Activated CD8-positive, alpha-beta memory T cell treated with anti-CD3 and anti-CD28 coated beads, Interleukin-2, amount 10 ng/mL, durations not matched to agents 7 days and 5 days (primary cell): ENCODE results near the gene KDM5B. TPM values are rescaled to one million over a fixed set of nuclear protein-coding genes. Genes with fewer than 3 reads are reported as not detected.

Experiments
- ATAC-seq: fragments of 150-1000 bp; cut with Tn5 transposase; one replicate; pipeline ENCODE4 v1.10.0; 2021; ENCODE audit warnings: moderate library complexity
- CTCF ChIA-PET: fragments of 350-600 bp; sonication (Branson Sonifier 250); formaldehyde crosslinking; loops from one replicate; lab custom pipeline; 2021; ENCODE audit warnings: antibody characterized with exemption; lab: Charles Lee
- DNase-seq: peaks from one replicate; pipeline ENCODE4 v3.0.0-alpha.2; 2020
- H3K27ac Mint-ChIP-seq: one replicate; pipeline ENCODE4 v1.8.0; 2021; ENCODE audit warnings: mild to moderate bottlenecking, mixed read lengths
- H3K27me3 Mint-ChIP-seq: one replicate; pipeline ENCODE4 v1.8.0; 2021; ENCODE audit warnings: mixed read lengths
- H3K36me3 Mint-ChIP-seq: one replicate; pipeline ENCODE4 v1.8.0; 2021; ENCODE audit warnings: mild to moderate bottlenecking, mixed read lengths
- H3K4me1 Mint-ChIP-seq: one replicate; pipeline ENCODE4 v1.8.0; 2021; ENCODE audit warnings: mixed read lengths
- H3K4me3 Mint-ChIP-seq: one replicate; pipeline ENCODE4 v1.8.0; 2021; ENCODE audit warnings: mild to moderate bottlenecking, moderate library complexity, mixed read lengths
- H3K9me3 Mint-ChIP-seq: one replicate; pipeline ENCODE4 v1.8.0; 2022; ENCODE audit warnings: low read depth, mixed read lengths
- total RNA-seq, 2 experiments: library from RNA; stranded (reverse); gene quantifications; one replicate each; pipeline ENCODE4 v1.2.3, GENCODE V29; 2021

KDM5B gene
- total RNA-seq, 2 experiments from 2014 or later: 31.1 to 69.9 TPM

GRCh38 chr1:202680586-202681352 lies 127.5 kb downstream of the KDM5B start:
- Mint-ChIP-seq H3K36me3 (peaks cover 2% of the 10 kb centered on the region), H3K4me3 (no peak overlapping the region), H3K4me1 (no peaks in the 10 kb centered on the region), H3K27me3 (peaks cover 39% of the 10 kb centered on the region), H3K9me3 (no peaks in the 10 kb centered on the region), H3K27ac (no peak overlapping the region)
- DNase-seq: no peak
- ATAC-seq: no peak
- CTCF ChIA-PET: interaction anchor here (1.9 kb wide), 1 partner anchor 20 kb away, joined by 4 read pairs; no protein-coding TSS in a partner anchor

GRCh38 chr1:202679406-202680177 lies 128.6 kb downstream of the KDM5B start:
- Mint-ChIP-seq H3K27me3 (peaks cover 39% of the 10 kb centered on the region), H3K27ac (no peak overlapping the region), H3K4me1 (no peaks in the 10 kb centered on the region), H3K9me3 (no peaks in the 10 kb centered on the region), H3K36me3 (peaks cover 2% of the 10 kb centered on the region), H3K4me3 (no peak overlapping the region)
- DNase-seq (no peak), ATAC-seq (no peak)
- CTCF ChIA-PET: interaction anchor here (1.9 kb wide), 1 partner anchor 19 kb away, joined by 4 read pairs; no protein-coding TSS in a partner anchor

- ATAC-seq: no peak
- no peaks in the 10 kb centered on the region for H3K4me1 Mint-ChIP-seq
- CTCF ChIA-PET: interaction anchor here (0.7 kb wide), 1 partner anchor 12 kb away, joined by 3 read pairs; no protein-coding TSS in a partner anchor
- no peak overlapping the region for H3K27ac Mint-ChIP-seq
- DNase-seq: no peak
- peaks cover 34% of the 10 kb centered on the region for H3K27me3 Mint-ChIP-seq
- peaks cover 2% of the 10 kb centered on the region for H3K36me3 Mint-ChIP-seq
- H3K4me3 Mint-ChIP-seq: no peak overlapping the region
- no peaks in the 10 kb centered on the region for H3K9me3 Mint-ChIP-seq
These were observed 130.8 kb downstream of the KDM5B start for GRCh38 chr1:202677433-202677832.

Other genes starting within 250 kb of the KDM5B start
- not detected for gene SYT2, start 98.0 kb downstream of the KDM5B start, total RNA-seq
- gene PCAT6, start 2.5 kb upstream of the KDM5B start, total RNA-seq: under 1 TPM; 0.58 to 0.94 TPM
- 10 to 100 TPM; 11.5 to 15.3 TPM for gene RABIF, start 80.7 kb upstream of the KDM5B start, total RNA-seq
- 10 to 100 TPM; 30.8 to 32.7 TPM for gene KLHL12, start 118.8 kb upstream of the KDM5B start, total RNA-seq
- gene ADIPOR1, start 149.9 kb upstream of the KDM5B start, total RNA-seq: 10 to 100 TPM; 71.8 to 79.2 TPM
- 10 to 100 TPM; 17.5 to 19.2 TPM for gene CYB5R1, start 158.8 kb upstream of the KDM5B start, total RNA-seq
- 10 to 100 TPM; 75.7 to 78.7 TPM for gene TMEM183A, start 199.0 kb upstream of the KDM5B start, total RNA-seq
- 10 to 100 TPM in 1 of 2 experiments, 1 to 10 TPM in 1; 4.6 to 17.9 TPM for gene PPFIA4, start 218.1 kb upstream of the KDM5B start, total RNA-seq